H1 (cell line): ENCODE results near the gene ADARB2.

Source experiments
- EZH2 ChIP-seq: fragments of 200-600 bp; sonication (generic); IDR thresholded peaks from 2 replicates; pipeline ENCODE4 v1.7.1; 2012; ENCODE audit warnings: low read depth, mild to moderate bottlenecking, moderate library complexity, low read length, inconsistent platforms; ENCODE audit not compliant: severe bottlenecking
- RFX5 ChIP-seq: IDR thresholded peaks from 2 replicates; pipeline ENCODE4 v1.6.1; 2011; ENCODE audit warnings: low read depth, low read length, improper control_type of control experiment, borderline replicate concordance
- USF2 ChIP-seq: IDR thresholded peaks from 2 replicates; pipeline ENCODE4 v1.6.1; 2011; ENCODE audit warnings: low read length, improper control_type of control experiment
- YY1 ChIP-seq: IDR thresholded peaks from 2 replicates; pipeline ENCODE4 v1.6.1; 2011; ENCODE audit warnings: low read depth, mild to moderate bottlenecking, low read length

- no peak for TF ChIP-seq EZH2
- TF ChIP-seq YY1: no peak
- no peak for TF ChIP-seq RFX5
- no peak for TF ChIP-seq USF2
Observed at GRCh38 chr10:1171182-1171581, 566.1 kb downstream of the ADARB2 start.
